Subcutaneous abdominal adipose tissue (tissue), 5 donors: ENCODE results near the gene RPL22L1.
"Not testable (repeated sequence)": the region's sequence is repeated elsewhere in the genome, so short reads cannot be mapped to it uniquely, and the experiment has no call there.

Experiments
- H3K27ac ChIP-seq: one replicate; pipeline ENCODE4 v1.7.0; 2013; ENCODE audit warnings: low read depth, mild to moderate bottlenecking, inconsistent platforms, low read length, moderate library complexity
- H3K27me3 ChIP-seq, 5 donors: one replicate each; pipeline ENCODE4 v1.7.0; 2013; ENCODE audit warnings: low read length in 5 of 5, inconsistent platforms in 1 of 5; ENCODE audit not compliant: control insufficient read depth in 5 of 5, insufficient read depth in 4 of 5
- H3K36me3 ChIP-seq, 5 donors: one replicate each; pipeline ENCODE4 v1.7.0; 2013; ENCODE audit warnings: low read length in 5 of 5; ENCODE audit not compliant: control insufficient read depth in 5 of 5, insufficient read depth in 5 of 5
- H3K4me1 ChIP-seq, 5 donors: one replicate each; pipeline ENCODE4 v1.7.0; 2013; ENCODE audit warnings: low read length in 5 of 5, mild to moderate bottlenecking in 3 of 5, moderate library complexity in 1 of 5; ENCODE audit not compliant: control insufficient read depth in 5 of 5, insufficient read depth in 5 of 5
- H3K4me3 ChIP-seq, 5 donors: one replicate each; pipeline ENCODE4 v1.7.0; 2013; ENCODE audit warnings: low read length in 5 of 5, low read depth in 1 of 5
- H3K9ac ChIP-seq, 5 donors: one replicate each; pipeline ENCODE4 v1.7.0; 2013; ENCODE audit warnings: low read length in 5 of 5, mild to moderate bottlenecking in 4 of 5, moderate library complexity in 3 of 5
- H3K9me3 ChIP-seq, 5 donors: one replicate each; pipeline ENCODE4 v1.7.0; 2013; ENCODE audit warnings: low read length in 5 of 5; ENCODE audit not compliant: control insufficient read depth in 5 of 5
- donor health status: healthy.
- donor health status: healthy.
- donor health status: healthy.
- donor health status: healthy.
- donor health status: healthy.

The RPL22L1 gene

DNA sequence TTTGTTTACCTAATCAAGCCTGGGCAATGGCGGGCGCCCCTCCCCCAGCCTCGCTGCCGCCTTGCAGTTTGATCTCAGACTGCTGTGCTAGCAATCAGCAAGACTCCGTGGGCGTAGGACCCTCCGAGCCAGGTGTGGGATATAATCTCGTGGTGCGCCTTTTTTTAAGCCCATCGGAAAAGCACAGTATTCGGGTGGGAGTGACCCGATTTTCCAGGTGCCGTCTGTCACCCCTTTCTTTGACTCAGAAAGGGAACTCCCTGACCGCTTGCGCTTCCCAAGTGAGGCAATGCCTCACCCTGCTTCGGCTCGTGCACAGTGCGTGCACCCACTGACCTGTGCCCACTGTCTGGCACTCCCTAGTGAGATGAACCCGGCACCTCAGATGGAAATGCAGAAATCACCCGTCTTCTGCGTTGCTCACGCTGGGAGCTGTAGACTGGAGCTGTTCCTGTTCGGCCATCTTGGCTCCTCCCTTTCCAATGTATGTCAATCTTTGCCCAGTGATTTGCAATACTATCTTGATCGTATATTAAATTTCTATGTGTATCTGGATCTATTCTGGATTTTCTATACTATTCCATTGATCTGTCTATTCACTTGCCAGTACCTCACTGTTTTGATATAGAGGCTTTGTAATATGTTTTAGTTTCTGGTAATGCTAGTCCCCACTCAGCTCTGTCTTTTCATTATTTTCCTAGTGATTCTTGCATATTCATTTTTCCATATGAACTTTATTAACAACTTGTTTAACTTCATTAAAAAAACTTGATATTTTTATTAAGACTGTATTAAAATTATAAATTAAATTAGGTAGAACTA lies 14.3 kb upstream of the RPL22L1 start:
- not testable (repeated sequence) for H3K9me3 ChIP-seq, H3K36me3 ChIP-seq, H3K4me3 ChIP-seq, H3K4me1 ChIP-seq, H3K27ac ChIP-seq, H3K9ac ChIP-seq, H3K27me3 ChIP-seq

DNA sequence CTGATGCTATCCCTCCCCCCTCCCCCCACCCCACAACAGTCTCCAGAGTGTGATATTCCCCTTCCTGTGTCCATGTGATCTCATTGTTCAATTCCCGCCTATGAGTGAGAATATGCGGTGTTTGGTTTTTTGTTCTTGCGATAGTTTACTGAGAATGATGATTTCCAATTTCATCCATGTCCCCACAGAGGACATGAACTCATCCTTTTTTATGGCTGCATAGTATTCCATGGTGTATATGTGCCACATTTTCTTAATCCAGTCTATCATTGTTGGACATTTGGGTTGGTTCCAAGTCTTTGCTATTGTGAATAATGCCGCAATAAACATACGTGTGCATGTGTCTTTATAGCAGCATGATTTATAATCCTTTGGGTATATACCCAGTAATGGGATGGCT lies 8.7 kb upstream of the RPL22L1 start:
- H3K9me3 ChIP-seq, H3K9ac ChIP-seq, H3K4me3 ChIP-seq, H3K27ac ChIP-seq, H3K27me3 ChIP-seq, H3K4me1 ChIP-seq, H3K36me3 ChIP-seq: not testable (repeated sequence)

DNA sequence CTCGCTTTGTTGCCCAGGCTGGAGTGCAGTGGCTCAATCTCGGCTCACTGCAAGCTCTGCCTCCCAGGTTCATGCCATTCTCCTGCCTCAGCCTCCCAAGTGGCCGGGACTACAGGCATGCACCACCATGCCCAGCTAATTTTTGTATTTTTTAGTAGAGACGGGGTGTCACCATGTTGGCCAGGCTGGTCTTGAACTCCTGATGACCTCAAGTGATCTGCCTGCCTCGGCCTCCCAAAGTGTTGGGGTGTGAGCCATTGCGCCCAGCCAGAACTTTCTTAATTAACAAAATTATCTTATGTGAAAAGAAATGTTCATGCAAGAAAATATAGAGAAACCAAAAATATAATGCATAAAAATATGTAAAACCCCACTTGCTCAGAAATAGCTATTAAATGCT lies 7.3 kb upstream of the RPL22L1 start:
- not testable (repeated sequence) for H3K27ac ChIP-seq

DNA sequence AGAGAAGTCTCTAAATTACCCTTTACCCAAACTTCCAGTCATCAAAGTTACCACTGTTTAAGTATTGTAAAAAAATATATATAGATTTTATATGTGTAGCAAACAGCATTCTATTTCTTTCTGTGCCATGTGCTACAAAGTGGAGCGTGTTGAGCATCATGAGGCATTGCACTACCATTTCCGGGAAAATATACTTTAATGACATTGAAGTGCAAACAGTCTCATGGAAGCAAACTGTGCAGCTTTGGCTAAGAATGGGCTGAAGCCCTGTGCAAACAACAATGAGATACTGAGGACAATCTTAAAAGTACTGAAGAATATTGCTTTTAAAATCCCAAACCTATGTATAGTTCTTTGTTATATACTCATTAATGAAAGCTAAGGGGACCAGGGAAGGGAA lies 6.5 kb upstream of the RPL22L1 start:
- peaks cover 0 to 4% (median 2%) of the 10 kb centered on the region in 5 donors for H3K9me3 ChIP-seq
- H3K4me1 ChIP-seq, result no peaks in the 10 kb centered on the region
- no peaks in the 10 kb centered on the region for H3K27me3 ChIP-seq
- H3K9ac ChIP-seq, result no peak overlapping the region
- no peak overlapping the region for H3K27ac ChIP-seq
- H3K36me3 ChIP-seq, result no peaks in the 10 kb centered on the region
- no peak overlapping the region for H3K4me3 ChIP-seq

More for the DNA sequence above, 7.3 kb upstream of the RPL22L1 start:
- not testable (repeated sequence) for H3K27me3 ChIP-seq, H3K4me3 ChIP-seq, H3K9ac ChIP-seq, H3K9me3 ChIP-seq, H3K4me1 ChIP-seq, H3K36me3 ChIP-seq

DNA sequence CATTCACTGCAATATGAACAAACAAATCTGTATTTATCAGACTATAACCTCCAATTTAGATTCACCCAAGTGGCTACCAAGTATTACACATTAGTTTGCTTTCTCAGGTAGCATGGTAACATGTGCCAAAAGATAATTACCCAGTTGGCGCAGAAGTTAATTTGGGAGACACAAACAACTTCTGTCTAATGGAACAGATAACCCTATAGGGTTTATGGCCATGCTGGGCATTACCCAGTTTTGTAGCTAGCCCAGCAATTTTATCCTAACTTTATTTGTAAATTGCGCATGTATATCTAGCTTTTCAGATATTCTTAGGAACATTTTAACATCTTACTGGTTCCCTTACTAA lies 780 bp downstream of the RPL22L1 start:
- H3K4me1 ChIP-seq, result peaks cover 0 to 23% (median 19%) of the 10 kb centered on the region in 5 donors
- no peaks in the 10 kb centered on the region for H3K27me3 ChIP-seq
- peak overlapping the region; percentile 62 to 99 (median 94) for H3K4me3 ChIP-seq
- H3K9ac ChIP-seq, result peak overlapping the region; percentile 64 to 93 (median 84)
- H3K9me3 ChIP-seq, result no peaks in the 10 kb centered on the region
- H3K36me3 ChIP-seq, result peaks cover 22 to 34% (median 32%) of the 10 kb centered on the region in 5 donors
- H3K27ac ChIP-seq, result peak overlapping the region; percentile 85

DNA sequence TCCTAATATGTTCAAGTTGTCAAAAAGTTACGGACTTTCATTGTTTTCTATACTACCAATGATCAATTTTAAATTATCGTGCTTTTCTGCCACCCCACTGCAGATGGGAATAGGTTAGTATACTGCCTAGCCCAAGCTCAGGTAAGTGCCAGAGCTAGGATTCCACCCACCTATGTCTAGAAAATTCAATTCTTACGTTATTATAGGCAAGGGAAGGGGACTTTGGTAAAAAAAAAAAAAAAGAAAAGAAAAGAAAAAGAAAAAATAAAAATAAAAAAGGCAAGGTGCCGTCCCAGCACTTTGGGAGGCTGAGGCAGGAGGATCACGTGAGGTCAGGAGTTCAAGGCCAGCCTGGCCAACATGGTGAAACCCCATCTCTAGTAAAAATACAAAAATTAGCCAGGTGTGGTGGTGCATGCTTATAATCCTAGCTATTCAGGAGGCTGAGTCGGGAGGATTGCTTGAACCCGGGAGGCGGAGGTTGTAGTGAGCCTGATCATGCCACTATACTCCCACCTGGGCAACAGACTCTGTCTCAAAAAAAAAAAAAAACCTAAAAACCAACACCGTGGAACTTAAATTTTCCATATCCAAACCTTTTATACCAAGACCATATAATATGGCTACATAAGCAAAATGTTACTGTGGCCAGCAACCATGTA lies 1.3 kb downstream of the RPL22L1 start:
- Histone ChIP-seq H3K36me3 (peaks cover 22 to 34% (median 32%) of the 10 kb centered on the region in 5 donors), H3K4me3 (peak overlapping the region in 4 of 5 donors; percentile 87 to 99 (median 95)), H3K4me1 (peaks cover 0 to 23% (median 19%) of the 10 kb centered on the region in 5 donors), H3K27me3 (no peaks in the 10 kb centered on the region), H3K9ac (peak overlapping the region in 2 of 5 donors; percentile 84 to 93), H3K9me3 (no peaks in the 10 kb centered on the region), H3K27ac (peak overlapping the region; percentile 85)

DNA sequence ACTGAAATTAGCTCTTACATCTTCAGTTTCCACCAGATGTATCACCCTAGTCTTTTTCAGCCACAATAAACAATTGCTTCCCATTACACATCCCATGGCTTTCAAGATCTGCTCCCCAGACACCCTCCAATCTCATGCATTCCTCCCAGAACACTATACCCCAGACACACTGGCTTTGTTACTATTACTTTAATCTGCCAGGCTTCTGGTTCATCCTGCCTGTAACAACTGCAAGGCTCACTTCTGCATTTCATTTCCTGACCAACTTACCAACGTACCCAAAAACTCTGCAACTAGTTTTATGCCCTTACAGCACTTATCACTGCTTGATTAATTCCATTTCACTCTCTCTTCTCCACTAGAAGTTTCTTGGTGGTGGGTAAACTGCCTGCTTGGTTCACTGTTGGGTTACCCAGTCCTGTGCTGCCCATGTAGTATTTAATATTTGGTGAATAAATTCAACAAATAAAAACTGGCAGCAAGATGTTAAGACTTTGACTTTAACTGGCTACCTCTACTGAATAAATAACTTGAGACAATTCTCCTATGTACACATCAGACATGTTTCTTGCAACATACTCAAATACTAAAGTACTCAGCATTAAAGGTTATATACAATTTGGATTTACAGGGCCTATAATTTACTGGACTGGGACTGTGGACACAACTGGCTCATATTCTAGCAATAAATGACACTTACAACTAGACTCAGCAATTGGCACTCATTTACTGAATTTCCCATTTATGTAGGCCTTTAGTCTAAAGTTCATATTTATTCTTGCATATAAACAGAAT lies 2.7 kb downstream of the RPL22L1 start:
- peaks cover 22 to 34% (median 32%) of the 10 kb centered on the region in 5 donors for H3K36me3 ChIP-seq
- no peak overlapping the region for H3K27ac ChIP-seq
- H3K4me1 ChIP-seq, result peaks cover 0 to 23% (median 19%) of the 10 kb centered on the region in 5 donors
- H3K9ac ChIP-seq, result no peak overlapping the region
- H3K27me3 ChIP-seq, result no peaks in the 10 kb centered on the region
- H3K9me3 ChIP-seq, result no peaks in the 10 kb centered on the region
- H3K4me3 ChIP-seq, result no peak overlapping the region

DNA sequence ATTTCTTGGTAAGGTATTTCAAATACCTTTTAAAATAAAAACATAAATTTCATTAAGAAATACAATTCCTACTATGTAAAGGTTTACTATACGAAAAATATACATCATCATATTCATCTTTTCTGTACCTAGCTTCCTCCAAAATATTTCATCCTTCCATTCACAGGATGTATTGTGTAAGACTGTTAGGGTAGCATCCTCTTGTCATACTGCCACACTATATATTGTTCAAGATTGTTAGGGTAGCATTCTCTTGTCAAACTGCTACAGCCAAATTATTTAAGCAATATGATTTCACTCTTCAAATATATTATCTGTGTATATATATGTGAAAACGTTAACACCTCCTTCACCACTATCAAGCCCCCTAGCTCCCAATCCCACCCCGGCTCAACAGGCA lies 3.5 kb downstream of the RPL22L1 start:
- peaks cover 22 to 34% (median 32%) of the 10 kb centered on the region in 5 donors for H3K36me3 ChIP-seq
- no peak overlapping the region for H3K27ac ChIP-seq
- no peak overlapping the region for H3K9ac ChIP-seq
- no peaks in the 10 kb centered on the region for H3K27me3 ChIP-seq
- H3K4me3 ChIP-seq, result no peak overlapping the region
- no peaks in the 10 kb centered on the region for H3K9me3 ChIP-seq
- H3K4me1 ChIP-seq, result peaks cover 0 to 23% (median 19%) of the 10 kb centered on the region in 5 donors

DNA sequence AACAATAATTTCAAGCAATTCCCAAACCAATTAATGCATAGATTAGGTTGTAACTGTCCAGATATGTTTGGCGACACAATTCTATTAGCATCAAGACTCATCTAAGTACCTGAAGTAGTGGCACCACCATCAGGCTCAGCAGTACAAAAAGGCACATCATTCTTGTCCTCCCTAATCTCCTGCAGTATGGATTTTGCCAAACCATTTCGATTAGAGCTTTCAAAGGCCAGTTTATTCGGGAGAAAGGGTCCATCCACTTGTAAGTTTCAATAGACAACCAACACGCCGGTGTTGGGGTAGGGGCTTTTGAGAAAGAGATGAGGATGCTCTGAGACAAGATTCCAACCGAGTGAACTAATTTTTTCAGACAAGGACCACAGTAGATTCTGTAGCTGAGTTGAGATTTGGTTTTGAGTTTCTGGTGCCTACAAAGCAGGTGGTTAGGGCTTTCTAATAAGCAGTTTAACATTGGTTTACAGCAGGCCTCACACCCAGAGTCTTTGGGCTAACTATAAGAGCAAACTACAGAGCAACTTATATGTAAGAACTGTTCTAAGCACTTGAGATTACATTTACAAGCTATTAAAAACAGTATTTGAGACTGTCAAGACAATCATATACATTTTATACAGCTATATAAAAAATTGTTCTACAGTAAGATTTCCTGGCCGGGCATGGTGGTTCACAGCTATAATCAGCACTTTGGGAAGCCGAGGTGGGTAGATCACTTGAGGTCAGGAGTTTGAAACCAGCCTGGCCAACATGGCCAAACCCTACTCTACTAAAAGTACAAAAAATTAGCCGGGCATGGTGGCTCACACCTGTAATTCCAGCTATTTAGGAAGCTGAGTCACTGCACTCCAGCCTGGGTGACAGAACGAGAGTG lies 4.5 kb downstream of the RPL22L1 start:
- H3K4me1 ChIP-seq, result peaks cover 0 to 20% (median 15%) of the 10 kb centered on the region in 5 donors
- H3K9me3 ChIP-seq, result no peaks in the 10 kb centered on the region
- H3K9ac ChIP-seq, result no peak overlapping the region
- H3K4me3 ChIP-seq, result no peak overlapping the region
- H3K27me3 ChIP-seq, result no peaks in the 10 kb centered on the region
- H3K36me3 ChIP-seq, result peaks cover 22 to 34% (median 32%) of the 10 kb centered on the region in 5 donors
- H3K27ac ChIP-seq, result no peak overlapping the region
